Dermis blood vessel endothelial cell (primary cell): Measurements from ENCODE around the gene CFAP119. TPM values are rescaled to one million over a fixed set of nuclear protein-coding genes. Genes with fewer than 3 reads are reported as not detected.

Source experiments
- total RNA-seq: library from RNA; depleted of rRNA; stranded (reverse); fragments of >200 nt; gene quantifications from 2 replicates; pipeline ENCODE4 v1.2.3, GENCODE V29; 2014

CFAP119 gene
- total RNA-seq, 1 donor from 2014 or later, result 1.2 TPM

Other genes with a start within 250 kb of the CFAP119 start
- gene ZNF768, start 235.5 kb downstream of the CFAP119 start, total RNA-seq, result 18.6 and 21.3 TPM in 2 replicates
- gene ZNF747, start 227.2 kb downstream of the CFAP119 start, total RNA-seq, result 8.7 and 9.3 TPM in 2 replicates
- 4.4 and 4.8 TPM in 2 replicates for gene ZNF764, start 203.7 kb downstream of the CFAP119 start, total RNA-seq
- gene ZNF688, start 190.3 kb downstream of the CFAP119 start, total RNA-seq, result 10.6 and 10.9 TPM in 2 replicates
- 8.1 and 11.9 TPM in 2 replicates for gene ZNF785, start 176.4 kb downstream of the CFAP119 start, total RNA-seq
- gene ZNF689, start 151.7 kb downstream of the CFAP119 start, total RNA-seq, result 5.8 and 6.0 TPM in 2 replicates
- gene PRR14, start 111.1 kb downstream of the CFAP119 start, total RNA-seq, result 8.0 and 14.4 TPM in 2 replicates
- gene FBRS, start 103.6 kb downstream of the CFAP119 start, total RNA-seq, result 20.6 and 20.7 TPM in 2 replicates
- 44.1 and 69.1 TPM in 2 replicates for gene SRCAP, start 62.9 kb downstream of the CFAP119 start, total RNA-seq
- gene PHKG2, start 13.6 kb downstream of the CFAP119 start, total RNA-seq, result 20.1 and 21.4 TPM in 2 replicates
- 64.5 and 100 TPM in 2 replicates for gene RNF40, start 260 bp upstream of the CFAP119 start, total RNA-seq
- gene ZNF629, start 25.1 kb upstream of the CFAP119 start, total RNA-seq, result 6.1 and 8.4 TPM in 2 replicates
- 40.0 and 58.0 TPM in 2 replicates for gene BCL7C, start 132.0 kb upstream of the CFAP119 start, total RNA-seq
- gene CTF1, start 134.6 kb upstream of the CFAP119 start, total RNA-seq, result 0.17 and 0.70 TPM in 2 replicates
- 21.8 and 26.7 TPM in 2 replicates for gene FBXL19, start 161.5 kb upstream of the CFAP119 start, total RNA-seq
- gene ORAI3, start 187.0 kb upstream of the CFAP119 start, total RNA-seq, result 40.2 and 42.4 TPM in 2 replicates
- 2.6 and 5.3 TPM in 2 replicates for gene SETD1A, start 195.7 kb upstream of the CFAP119 start, total RNA-seq
- 21.0 and 26.4 TPM in 2 replicates for gene HSD3B7, start 223.1 kb upstream of the CFAP119 start, total RNA-seq
- gene STX1B, start 248.6 kb upstream of the CFAP119 start, total RNA-seq, result 0.51 and 0.70 TPM in 2 replicates